Endothelial cell of hepatic sinusoid (primary cell): Measurements from ENCODE around the gene DCLK3.

ENCODE experiments used
- in situ Hi-C: cut with HindIII; loops from 2 replicates; pipeline ENCODE4 v1.10.0; 2017; ENCODE audit warnings: low sequenced_read_pairs

The DCLK3 gene

GRCh38 chr3:36763850-36764703 is at the start of gene DCLK3:
Gene DCLK3, minus strand, starts transcription at chr3:36764553. Its CDS starts 290 bp downstream, at chr3:36764263.
- in situ Hi-C loops, result no loop called here

GRCh38 chr3:36813305-36813704 is 49.0 kb upstream of the DCLK3 start:
- in situ Hi-C loops, result no loop called here

- in situ Hi-C loops, result no loop called here
These were observed 47.9 kb upstream of the DCLK3 start for GRCh38 chr3:36812240-36812639.

- in situ Hi-C loops, result no loop called here
These were observed 47.4 kb upstream of the DCLK3 start for GRCh38 chr3:36811768-36812167.

GRCh38 chr3:36804295-36805055 is 40.1 kb upstream of the DCLK3 start:
- in situ Hi-C loops, result loop anchor here (5.0 kb wide), 1 partner anchor 62 kb away; no protein-coding TSS in a partner anchor

GRCh38 chr3:36803091-36803791 is 38.9 kb upstream of the DCLK3 start:
- in situ Hi-C loops, result loop anchor here (5.0 kb wide), 1 partner anchor 61 kb away; no protein-coding TSS in a partner anchor

GRCh38 chr3:36800533-36801116 is 36.3 kb upstream of the DCLK3 start:
- in situ Hi-C loops, result loop anchor here (5.0 kb wide), 1 partner anchor 58 kb away; no protein-coding TSS in a partner anchor

DNA sequence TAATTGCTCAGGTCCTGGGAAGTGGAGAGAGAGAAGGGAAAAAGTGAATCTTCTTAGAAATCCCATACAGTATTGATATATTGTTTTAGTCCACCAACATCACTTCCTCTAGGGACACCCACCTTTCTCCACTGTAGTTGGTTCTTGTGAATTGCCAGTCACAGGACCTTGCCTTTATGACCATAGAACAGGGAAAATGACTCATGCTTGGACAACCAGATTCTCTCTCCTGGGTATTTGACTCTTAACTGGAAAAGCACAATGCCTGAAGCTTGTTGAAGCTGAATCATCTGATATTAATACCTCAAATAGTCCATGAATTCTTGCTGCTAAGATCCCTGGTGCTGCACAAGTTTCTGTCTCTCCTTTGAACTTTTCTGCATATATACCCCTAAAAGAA is 32.5 kb upstream of the DCLK3 start:
- in situ Hi-C loops, result no loop called here

- in situ Hi-C loops, result no loop called here
These were observed 31.8 kb upstream of the DCLK3 start for GRCh38 chr3:36796161-36796560.

DNA sequence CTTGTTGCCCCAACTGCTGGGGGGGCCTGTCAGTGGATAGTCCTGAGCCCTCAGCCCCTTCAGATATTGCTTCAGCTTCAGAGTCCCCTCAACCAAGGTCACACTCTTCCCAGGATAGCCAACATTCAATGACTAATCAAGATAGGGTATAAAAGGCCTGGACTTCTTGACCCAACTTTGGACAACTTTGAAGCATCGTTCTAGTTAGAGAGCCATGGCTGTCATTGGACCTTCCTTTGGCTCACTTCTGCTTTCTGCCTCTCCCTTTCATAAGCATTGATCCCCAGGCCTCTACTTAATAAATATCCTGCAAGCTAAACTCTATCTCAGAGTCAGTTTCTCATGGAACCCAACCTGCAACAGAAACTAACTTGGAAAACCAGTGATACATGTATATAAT is 31.3 kb upstream of the DCLK3 start:
- in situ Hi-C loops, result no loop called here

DNA sequence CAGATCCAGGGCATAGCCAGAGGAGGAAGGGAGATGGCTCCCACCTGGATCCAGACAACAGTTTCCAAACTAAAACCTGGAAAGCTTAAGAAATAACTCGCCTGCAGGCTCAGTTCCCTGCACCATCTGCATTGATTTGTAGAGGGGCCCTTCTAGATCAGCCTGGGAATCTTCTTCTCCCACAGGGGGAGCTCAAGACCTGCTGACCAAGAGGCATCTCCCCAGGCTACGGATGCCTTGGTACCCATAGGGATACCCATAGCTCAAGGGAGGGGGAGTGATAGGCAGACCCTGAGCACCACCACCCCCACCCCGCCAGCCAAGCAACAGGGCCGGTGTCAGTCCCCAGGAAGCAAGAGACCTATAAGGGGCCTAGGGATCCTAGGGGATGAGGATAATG is 28.0 kb upstream of the DCLK3 start:
- in situ Hi-C loops, result no loop called here

GRCh38 chr3:36790765-36791164 is 26.4 kb upstream of the DCLK3 start:
- in situ Hi-C loops, result no loop called here

DNA sequence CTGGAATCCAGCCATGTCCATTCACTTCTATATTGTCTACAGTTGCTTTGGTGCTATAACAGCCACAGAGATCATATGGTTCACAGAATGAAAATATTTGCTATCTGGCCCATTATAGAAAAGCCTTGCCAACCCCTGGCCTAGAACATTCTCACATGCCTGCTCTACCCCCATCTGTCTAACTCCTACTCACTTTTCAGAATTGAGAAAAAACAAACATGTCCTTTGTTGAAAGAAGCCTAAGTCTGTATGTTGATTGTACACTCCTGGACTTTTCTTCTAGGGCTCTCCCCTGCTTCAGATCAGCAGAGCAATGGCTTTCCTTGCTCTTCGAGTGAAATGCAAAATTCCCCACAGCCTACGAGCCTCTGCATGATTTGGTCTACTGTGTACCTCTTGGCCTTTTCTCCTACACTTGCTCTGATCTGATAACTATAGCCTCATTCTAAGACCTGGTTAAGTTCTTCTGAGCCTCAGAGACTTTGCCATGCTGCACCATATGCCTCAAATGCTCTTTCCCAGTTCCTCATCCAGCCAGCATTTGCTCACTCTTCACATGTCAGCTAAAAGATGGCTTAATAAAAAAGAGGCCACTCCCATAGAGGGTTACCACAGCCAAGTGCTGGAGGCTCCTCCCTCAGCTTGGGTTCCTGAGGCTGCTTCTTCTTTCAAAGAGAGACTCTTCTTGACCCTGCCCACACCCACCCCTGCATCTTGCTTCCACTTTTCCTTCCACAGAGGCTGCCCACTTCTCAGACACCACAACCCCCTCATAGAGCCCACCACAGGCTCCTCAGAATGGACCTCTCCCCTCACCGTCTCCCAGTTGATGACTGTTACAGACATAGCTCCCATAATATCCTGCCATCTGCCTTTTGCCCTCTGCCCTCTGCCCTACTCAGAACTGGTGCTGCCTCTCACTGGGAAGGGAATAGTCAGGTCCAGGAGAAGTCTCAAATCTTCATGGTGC is 22.9 kb upstream of the DCLK3 start:
- in situ Hi-C loops, result no loop called here

DNA sequence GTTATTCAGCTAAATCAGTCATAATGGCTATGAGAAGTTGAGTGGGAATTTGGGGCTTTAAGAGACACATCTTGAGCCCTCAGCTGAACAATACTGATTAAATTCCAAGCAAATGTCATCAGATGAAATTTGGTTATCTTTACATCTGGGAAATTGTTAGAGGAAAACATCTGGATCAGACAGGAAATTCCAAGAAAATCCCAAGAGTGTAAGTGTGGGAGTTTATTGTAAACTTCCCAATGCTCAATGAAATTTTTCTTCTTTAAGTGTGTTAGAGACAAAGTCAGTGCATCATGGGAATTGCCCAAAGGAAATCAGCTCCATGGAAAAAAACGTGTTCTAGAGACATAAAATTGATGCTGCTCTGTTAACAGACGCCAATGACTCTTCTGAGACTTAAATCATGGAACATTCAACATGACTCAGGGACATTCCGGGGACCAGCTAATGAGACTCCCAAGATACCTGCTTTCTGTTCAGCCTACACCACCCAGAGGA is 19.8 kb upstream of the DCLK3 start:
- in situ Hi-C loops, result no loop called here

DNA sequence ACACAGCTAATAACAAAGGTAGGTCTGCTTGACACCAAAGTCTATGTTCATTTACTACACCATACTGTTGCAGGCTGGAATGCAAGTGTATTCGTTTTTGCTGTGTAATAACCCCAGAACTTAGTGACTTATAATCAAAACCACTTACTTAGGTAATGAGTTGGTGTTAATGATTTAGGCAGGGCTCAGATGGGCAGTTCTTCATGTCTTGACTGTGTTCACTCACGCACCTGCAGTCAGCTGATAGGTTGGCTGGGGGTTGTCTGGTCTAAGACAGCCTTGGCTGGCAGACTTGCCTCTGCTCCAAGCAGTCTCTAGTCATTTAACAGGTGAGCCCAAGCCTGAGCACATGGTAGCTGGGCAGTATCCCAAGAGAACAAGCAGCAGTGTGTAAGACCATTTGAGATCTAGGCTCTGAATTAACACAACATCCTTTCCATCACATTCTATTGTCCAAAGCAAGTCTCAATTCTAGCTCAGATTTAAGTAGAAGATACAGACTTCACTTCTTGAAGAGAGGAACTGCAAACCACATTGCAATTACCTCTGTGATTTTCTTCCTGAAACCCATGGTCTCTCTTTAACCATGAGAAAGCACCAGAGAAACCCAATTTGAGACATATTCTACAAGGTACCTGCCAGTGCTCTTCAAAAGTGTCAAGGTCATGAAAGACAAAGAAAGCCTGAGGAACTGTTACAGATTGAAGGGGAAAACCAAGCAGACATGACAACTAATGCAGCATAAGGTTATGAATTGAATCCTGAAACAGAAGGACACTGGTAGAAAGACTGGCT is 13.3 kb upstream of the DCLK3 start:
- in situ Hi-C loops, result no loop called here

GRCh38 chr3:36776436-36776835 is 12.1 kb upstream of the DCLK3 start:
- in situ Hi-C loops, result no loop called here

GRCh38 chr3:36774052-36774451 is 9.7 kb upstream of the DCLK3 start:
- in situ Hi-C loops, result no loop called here

GRCh38 chr3:36771931-36772330 is 7.6 kb upstream of the DCLK3 start:
- in situ Hi-C loops, result no loop called here

DNA sequence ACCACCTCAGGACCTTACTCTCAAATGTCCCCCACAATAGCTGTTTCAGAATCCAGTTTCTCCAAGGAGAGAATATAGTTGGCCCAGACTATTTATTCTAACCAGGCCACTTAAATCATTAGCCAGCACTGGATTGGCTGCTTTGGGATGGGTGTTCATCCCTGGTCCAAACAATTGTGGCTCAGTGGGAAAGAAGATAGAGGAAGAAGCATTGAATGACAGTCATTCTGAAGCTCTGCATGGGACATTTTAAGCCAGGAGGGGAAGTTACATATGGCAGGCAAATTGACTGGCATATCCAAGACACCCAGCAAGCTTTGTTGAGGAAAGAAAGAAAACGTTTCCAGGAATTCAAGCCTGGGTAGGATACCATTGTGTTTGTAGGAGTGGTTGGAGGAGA is 5.6 kb upstream of the DCLK3 start:
- in situ Hi-C loops, result no loop called here
